ENCODE data around the gene PDE3A.

- TF ChIP-seq CTCF (IDR thresholded peaks at IDR 0.05; ENCODE audit: low read depth, low read length, poor library complexity, severe bottlenecking) = no peak
- no peak for TF ChIP-seq EZH2phosphoT487 (IDR thresholded peaks at IDR 0.05; ENCODE audit: borderline replicate concordance, low read length)
Observed at GRCh38 chr12:20459920-20460319, 91.6 kb downstream of the PDE3A start.

Measured in DOHH2 (cell line).